GM19438 (cell line): ENCODE measurements around the gene ZNF385B.

Experiments
- ATAC-seq: cut with Tn5 transposase; IDR thresholded peaks from one replicate; pipeline ENCODE4 v1.9.1; 2021; ENCODE audit warnings: low read depth; ENCODE audit not compliant: unreplicated experiment

ZNF385B gene

GRCh38 chr2:179559108-179559806, 302.2 kb downstream of the ZNF385B start:
- ATAC-seq = no peak

- no peak for ATAC-seq
Measured at GRCh38 chr2:179558010-179558934, 303.1 kb downstream of the ZNF385B start.

- ATAC-seq = no peak
Measured at GRCh38 chr2:179556425-179556824, 305.0 kb downstream of the ZNF385B start.

- no peak for ATAC-seq
Measured at GRCh38 chr2:179555691-179556283, 305.6 kb downstream of the ZNF385B start.

- no peak for ATAC-seq
Measured at GRCh38 chr2:179554639-179555386, 306.6 kb downstream of the ZNF385B start.

GRCh38 chr2:179553382-179553781, 308.0 kb downstream of the ZNF385B start:
- ATAC-seq = no peak

GRCh38 chr2:179551539-179552045, 309.8 kb downstream of the ZNF385B start:
- no peak for ATAC-seq

GRCh38 chr2:179550849-179551248, 310.6 kb downstream of the ZNF385B start:
- ATAC-seq = no peak

- no peak for ATAC-seq
Measured at GRCh38 chr2:179550214-179550613, 311.2 kb downstream of the ZNF385B start.

- ATAC-seq = no peak
Measured at GRCh38 chr2:179546656-179547055, 314.8 kb downstream of the ZNF385B start.

- ATAC-seq = no peak
Measured at GRCh38 chr2:179545024-179545423, 316.4 kb downstream of the ZNF385B start.

GRCh38 chr2:179543361-179543901, 318.0 kb downstream of the ZNF385B start:
- ATAC-seq = no peak

- ATAC-seq = no peak
Measured at GRCh38 chr2:179541586-179541985, 319.8 kb downstream of the ZNF385B start.

GRCh38 chr2:179539124-179539511, 322.3 kb downstream of the ZNF385B start:
- ATAC-seq = no peak

- ATAC-seq = no peak
Measured at GRCh38 chr2:179538406-179539123, 322.8 kb downstream of the ZNF385B start.

GRCh38 chr2:179536185-179536584, 325.2 kb downstream of the ZNF385B start:
- ATAC-seq = no peak

GRCh38 chr2:179533875-179534274, 327.5 kb downstream of the ZNF385B start:
- ATAC-seq = no peak

- no peak for ATAC-seq
Measured at GRCh38 chr2:179532863-179533278, 328.5 kb downstream of the ZNF385B start.

- no peak for ATAC-seq
Measured at GRCh38 chr2:179528576-179529069, 332.8 kb downstream of the ZNF385B start.
